ENCODE data around the gene PDE5A.
A peak's percentile ranks its signal among the peaks of the same experiment; 100 is the strongest.

PDE5A gene

GRCh38 chr4:119628281-119629141 is at the start of gene PDE5A:
Gene PDE5A (minus strand): TSS chr4:119628804. CDS start chr4:119628671, 133 bp downstream.
- Histone ChIP-seq H3K27ac (ENCODE audit: low read length) (no peak within 1 kb of the TSS), H3K4me1 (ENCODE audit: insufficient read depth, low read length) (peaks cover 8% of the 10 kb centered on the region; the same call in 1 of the 2 replicates), H3K27me3 (ENCODE audit: insufficient read depth, low read length) (peaks cover 17% of the 10 kb centered on the region; the same call in 1 of the 2 replicates), H3K36me3 (ENCODE audit: insufficient read depth, low read depth, low read length) (no peaks in the 10 kb centered on the region), H3K4me3 (ENCODE audit: low read length) (peak within 1 kb of the TSS; percentile 89), H3K9me3 (ENCODE audit: insufficient read depth, low read depth, low read length) (no peaks in the 10 kb centered on the region), H3K9ac (ENCODE audit: low read depth, low read length) (peak within 1 kb of the TSS; percentile 87; the same call in 1 of the 2 replicates)

- H3K36me3 ChIP-seq (ENCODE audit: insufficient read depth, low read depth, low read length): no peaks in the 10 kb centered on the region
- no peaks in the 10 kb centered on the region for H3K27me3 ChIP-seq (ENCODE audit: insufficient read depth, low read length)
- peaks cover 11% of the 10 kb centered on the region; the same call in 1 of the 2 replicates for H3K4me1 ChIP-seq (ENCODE audit: insufficient read depth, low read length)
- H3K9ac ChIP-seq (ENCODE audit: low read depth, low read length): no peak overlapping the region
- H3K9me3 ChIP-seq (ENCODE audit: insufficient read depth, low read depth, low read length): no peaks in the 10 kb centered on the region
- H3K4me3 ChIP-seq (ENCODE audit: low read length): no peak overlapping the region
- no peak overlapping the region for H3K27ac ChIP-seq (ENCODE audit: low read length)
These were observed 47.5 kb upstream of the PDE5A start for GRCh38 chr4:119676101-119676500.

GRCh38 chr4:119675391-119675790 is 46.8 kb upstream of the PDE5A start:
- no peaks in the 10 kb centered on the region for H3K27me3 ChIP-seq (ENCODE audit: insufficient read depth, low read length)
- no peaks in the 10 kb centered on the region for H3K36me3 ChIP-seq (ENCODE audit: insufficient read depth, low read depth, low read length)
- H3K4me3 ChIP-seq (ENCODE audit: low read length): no peak overlapping the region

GRCh38 chr4:119672938-119673337 is 44.3 kb upstream of the PDE5A start:
- Histone ChIP-seq H3K4me1 (ENCODE audit: insufficient read depth, low read length) (peaks cover 11% of the 10 kb centered on the region; the same call in 1 of the 2 replicates), H3K4me3 (ENCODE audit: low read length) (no peak overlapping the region), H3K36me3 (ENCODE audit: insufficient read depth, low read depth, low read length) (no peaks in the 10 kb centered on the region), H3K9ac (ENCODE audit: low read depth, low read length) (no peak overlapping the region; the same call in 1 of the 2 replicates), H3K27ac (ENCODE audit: low read length) (no peak overlapping the region), H3K9me3 (ENCODE audit: insufficient read depth, low read depth, low read length) (no peaks in the 10 kb centered on the region), H3K27me3 (ENCODE audit: insufficient read depth, low read length) (no peaks in the 10 kb centered on the region)

More at GRCh38 chr4:119675391-119675790, 46.8 kb upstream of the PDE5A start:
- H3K9me3 ChIP-seq (ENCODE audit: insufficient read depth, low read depth, low read length): no peaks in the 10 kb centered on the region
- H3K9ac ChIP-seq (ENCODE audit: low read depth, low read length): no peak overlapping the region
- H3K27ac ChIP-seq (ENCODE audit: low read length): no peak overlapping the region
- H3K4me1 ChIP-seq (ENCODE audit: insufficient read depth, low read length): peaks cover 11% of the 10 kb centered on the region; the same call in 1 of the 2 replicates

- H3K9ac ChIP-seq (ENCODE audit: low read depth, low read length): no peak overlapping the region
These were observed 43.5 kb upstream of the PDE5A start for GRCh38 chr4:119672086-119672485.

GRCh38 chr4:119671205-119671604 is 42.6 kb upstream of the PDE5A start:
- Histone ChIP-seq H3K4me3 (ENCODE audit: low read length) (no peak overlapping the region), H3K27me3 (ENCODE audit: insufficient read depth, low read length) (no peaks in the 10 kb centered on the region), H3K9ac (ENCODE audit: low read depth, low read length) (no peak overlapping the region), H3K36me3 (ENCODE audit: insufficient read depth, low read depth, low read length) (no peaks in the 10 kb centered on the region), H3K27ac (ENCODE audit: low read length) (no peak overlapping the region), H3K9me3 (ENCODE audit: insufficient read depth, low read depth, low read length) (no peaks in the 10 kb centered on the region), H3K4me1 (ENCODE audit: insufficient read depth, low read length) (peaks cover 11% of the 10 kb centered on the region; the same call in 1 of the 2 replicates)

More at GRCh38 chr4:119672086-119672485, 43.5 kb upstream of the PDE5A start:
- Histone ChIP-seq H3K36me3 (ENCODE audit: insufficient read depth, low read depth, low read length) (no peaks in the 10 kb centered on the region), H3K4me3 (ENCODE audit: low read length) (no peak overlapping the region), H3K27ac (ENCODE audit: low read length) (no peak overlapping the region), H3K4me1 (ENCODE audit: insufficient read depth, low read length) (peaks cover 11% of the 10 kb centered on the region; the same call in 1 of the 2 replicates), H3K9me3 (ENCODE audit: insufficient read depth, low read depth, low read length) (no peaks in the 10 kb centered on the region), H3K27me3 (ENCODE audit: insufficient read depth, low read length) (no peaks in the 10 kb centered on the region)

GRCh38 chr4:119667802-119668201 is 39.2 kb upstream of the PDE5A start:
- no peaks in the 10 kb centered on the region for H3K27me3 ChIP-seq (ENCODE audit: insufficient read depth, low read length)
- H3K36me3 ChIP-seq (ENCODE audit: insufficient read depth, low read depth, low read length): no peaks in the 10 kb centered on the region
- no peak overlapping the region for H3K27ac ChIP-seq (ENCODE audit: low read length)
- H3K9ac ChIP-seq (ENCODE audit: low read depth, low read length): no peak overlapping the region
- H3K9me3 ChIP-seq (ENCODE audit: insufficient read depth, low read depth, low read length): no peaks in the 10 kb centered on the region
- H3K4me3 ChIP-seq (ENCODE audit: low read length): no peak overlapping the region
- peaks cover 4% of the 10 kb centered on the region; the same call in 1 of the 2 replicates for H3K4me1 ChIP-seq (ENCODE audit: insufficient read depth, low read length)

GRCh38 chr4:119666653-119667091 is 38.1 kb upstream of the PDE5A start:
- Histone ChIP-seq H3K4me1 (ENCODE audit: insufficient read depth, low read length) (no peaks in the 10 kb centered on the region), H3K27ac (ENCODE audit: low read length) (no peak overlapping the region), H3K9me3 (ENCODE audit: insufficient read depth, low read depth, low read length) (no peaks in the 10 kb centered on the region)

GRCh38 chr4:119665752-119666151 is 37.1 kb upstream of the PDE5A start:
- Histone ChIP-seq H3K27me3 (ENCODE audit: insufficient read depth, low read length) (no peaks in the 10 kb centered on the region), H3K27ac (ENCODE audit: low read length) (no peak overlapping the region), H3K4me3 (ENCODE audit: low read length) (no peak overlapping the region), H3K36me3 (ENCODE audit: insufficient read depth, low read depth, low read length) (no peaks in the 10 kb centered on the region), H3K4me1 (ENCODE audit: insufficient read depth, low read length) (no peaks in the 10 kb centered on the region), H3K9me3 (ENCODE audit: insufficient read depth, low read depth, low read length) (no peaks in the 10 kb centered on the region), H3K9ac (ENCODE audit: low read depth, low read length) (no peak overlapping the region)

More at GRCh38 chr4:119666653-119667091, 38.1 kb upstream of the PDE5A start:
- Histone ChIP-seq H3K36me3 (ENCODE audit: insufficient read depth, low read depth, low read length) (no peaks in the 10 kb centered on the region), H3K9ac (ENCODE audit: low read depth, low read length) (no peak overlapping the region), H3K27me3 (ENCODE audit: insufficient read depth, low read length) (no peaks in the 10 kb centered on the region), H3K4me3 (ENCODE audit: low read length) (no peak overlapping the region)

- no peaks in the 10 kb centered on the region for H3K36me3 ChIP-seq (ENCODE audit: insufficient read depth, low read depth, low read length)
- no peak overlapping the region for H3K27ac ChIP-seq (ENCODE audit: low read length)
- H3K9ac ChIP-seq (ENCODE audit: low read depth, low read length): no peak overlapping the region
- no peak overlapping the region for H3K4me3 ChIP-seq (ENCODE audit: low read length)
- H3K27me3 ChIP-seq (ENCODE audit: insufficient read depth, low read length): no peaks in the 10 kb centered on the region
- no peaks in the 10 kb centered on the region for H3K4me1 ChIP-seq (ENCODE audit: insufficient read depth, low read length)
- H3K9me3 ChIP-seq (ENCODE audit: insufficient read depth, low read depth, low read length): no peaks in the 10 kb centered on the region
These were observed 35.7 kb upstream of the PDE5A start for GRCh38 chr4:119664168-119664907.

- H3K9me3 ChIP-seq (ENCODE audit: insufficient read depth, low read depth, low read length): no peaks in the 10 kb centered on the region
- no peaks in the 10 kb centered on the region for H3K27me3 ChIP-seq (ENCODE audit: insufficient read depth, low read length)
- no peak overlapping the region for H3K4me3 ChIP-seq (ENCODE audit: low read length)
- no peaks in the 10 kb centered on the region for H3K4me1 ChIP-seq (ENCODE audit: insufficient read depth, low read length)
- no peak overlapping the region for H3K9ac ChIP-seq (ENCODE audit: low read depth, low read length)
- H3K36me3 ChIP-seq (ENCODE audit: insufficient read depth, low read depth, low read length): no peaks in the 10 kb centered on the region
- H3K27ac ChIP-seq (ENCODE audit: low read length): no peak overlapping the region
These were observed 34.7 kb upstream of the PDE5A start for GRCh38 chr4:119663160-119663788.

Measured in iPS-20b (cell line).